Right forelimb (tissue), 1 donor: ENCODE data around the gene RGL3.
A peak's percentile ranks its signal among the peaks of the same experiment; 100 is the strongest.

Source experiments
- DNase-seq: peaks from one replicate; pipeline ENCODE4 v3.0.0-alpha.2; 2018

Gene RGL3

GRCh38 chr19:11448923-11449554, 29.9 kb upstream of the RGL3 start:
- DNase-seq: no peak

- DNase-seq: no peak
These were observed 29.3 kb upstream of the RGL3 start for GRCh38 chr19:11448410-11448809.

- no peak for DNase-seq
These were observed 28.5 kb upstream of the RGL3 start for GRCh38 chr19:11447347-11448262.

GRCh38 chr19:11446652-11447301, 27.7 kb upstream of the RGL3 start:
- DNase-seq: no peak

- DNase-seq: no peak
These were observed 27.1 kb upstream of the RGL3 start for GRCh38 chr19:11446271-11446651.

GRCh38 chr19:11445141-11445540, 26.0 kb upstream of the RGL3 start:
- no peak for DNase-seq

GRCh38 chr19:11444059-11444458, 24.9 kb upstream of the RGL3 start:
- DNase-seq: no peak

- no peak for DNase-seq
These were observed 18.8 kb upstream of the RGL3 start for GRCh38 chr19:11437955-11438354.

- no peak for DNase-seq
These were observed 16.8 kb upstream of the RGL3 start for GRCh38 chr19:11435833-11436313.

GRCh38 chr19:11435057-11435832, 16.1 kb upstream of the RGL3 start, which contains the start of the genes ODAD3 and PRKCSH:
ODAD3 (minus strand) TSS chr19:11435121; CDS start chr19:11435016, 105 bp downstream.
PRKCSH (plus strand) TSS chr19:11435635; CDS start chr19:11436118, 483 bp downstream.
- DNase-seq: peak; percentile 99

GRCh38 chr19:11434703-11435056, 15.6 kb upstream of the RGL3 start:
- no peak for DNase-seq

- DNase-seq: peak; percentile 17
These were observed 14.4 kb upstream of the RGL3 start for GRCh38 chr19:11433526-11433925.

GRCh38 chr19:11426656-11427055, 7.5 kb upstream of the RGL3 start:
- DNase-seq: no peak

- no peak for DNase-seq
These were observed 6.8 kb upstream of the RGL3 start for GRCh38 chr19:11425719-11426457.

GRCh38 chr19:11423791-11424181, 4.7 kb upstream of the RGL3 start:
- no peak for DNase-seq

- no peak for DNase-seq
These were observed 4.2 kb upstream of the RGL3 start for GRCh38 chr19:11423164-11423790.

- peak; percentile 65 for DNase-seq
These were observed 3.3 kb upstream of the RGL3 start for GRCh38 chr19:11422163-11423065.

- no peak for DNase-seq
These were observed 2.4 kb upstream of the RGL3 start for GRCh38 chr19:11421371-11422098.
